Caco-2 (cell line): ENCODE data around the gene EMC9. TPM values are rescaled to one million over a fixed set of nuclear protein-coding genes. Genes with fewer than 3 reads are reported as not detected.

Experiments
- BruUV-seq: library from RNA; stranded (reverse); fragments of 400-500 nt; replicated peaks from 2 replicates; lab custom pipeline; 2021; lab: Mats Ljungman, UMichigan
- CTCF ChIA-PET: fragments of 300-600 bp; sonication (Branson Sonifier 250); formaldehyde crosslinking; loops from one replicate; lab custom pipeline; 2022; ENCODE audit warnings: antibody characterized with exemption; lab: Charles Lee
- POLR2A ChIA-PET: fragments of 300-600 bp; sonication (Branson Sonifier 250); formaldehyde crosslinking; loops from one replicate; lab custom pipeline; 2022; ENCODE audit warnings: antibody characterized with exemption; lab: Charles Lee
- DNase-seq, 2 experiments: peaks; one replicate each; pipeline versions ENCODE4 v3.0.0 to v3.0.0-alpha.2; 2020 to 2022
- H3K27me3 ChIP-seq: replicated peaks from 2 replicates; pipeline ENCODE4 v1.6.0; 2011; ENCODE audit warnings: low read length; ENCODE audit not compliant: control insufficient read depth, insufficient read depth
- H3K36me3 ChIP-seq: 2 replicates; pipeline ENCODE4 v1.5.1; 2011; ENCODE audit warnings: low read length; ENCODE audit not compliant: control insufficient read depth, insufficient read depth
- H3K4me1 ChIP-seq: fragments of 250-450 bp; sonication (Bioruptor Pico); 2 replicates; pipeline ENCODE4 v1.5.1; 2020; ENCODE audit warnings: mild to moderate bottlenecking
- H3K4me3 ChIP-seq: 2 replicates; pipeline ENCODE4 v1.5.1; 2011; ENCODE audit warnings: low read depth, mild to moderate bottlenecking, control low read depth, low read length
- H3K9me3 ChIP-seq: fragments of 250-450 bp; sonication (Bioruptor Pico); 2 replicates; pipeline ENCODE4 v1.5.1; 2020; ENCODE audit warnings: mild to moderate bottlenecking, moderate library complexity
- H3K27ac Mint-ChIP-seq: one replicate; pipeline ENCODE4 v1.8.0; 2022; ENCODE audit warnings: mixed read lengths; ENCODE audit not compliant: unreplicated experiment
- H3K27me3 Mint-ChIP-seq: one replicate; pipeline ENCODE4 v1.8.0; 2022; ENCODE audit warnings: mixed read lengths; ENCODE audit not compliant: insufficient read depth, unreplicated experiment
- H3K36me3 Mint-ChIP-seq: one replicate; pipeline ENCODE4 v1.8.0; 2022; ENCODE audit warnings: mild to moderate bottlenecking, mixed read lengths; ENCODE audit not compliant: insufficient read depth, unreplicated experiment
- H3K4me1 Mint-ChIP-seq: one replicate; pipeline ENCODE4 v1.8.0; 2022; ENCODE audit warnings: low read depth, mixed read lengths; ENCODE audit not compliant: unreplicated experiment
- H3K4me3 Mint-ChIP-seq: one replicate; pipeline ENCODE4 v1.8.0; 2022; ENCODE audit warnings: mild to moderate bottlenecking, moderate library complexity, mixed read lengths; ENCODE audit not compliant: unreplicated experiment
- H3K9me3 Mint-ChIP-seq: one replicate; pipeline ENCODE4 v1.8.0; 2022; ENCODE audit warnings: mixed read lengths; ENCODE audit not compliant: unreplicated experiment
- intact Hi-C: fragments of 100-400 bp; cut with micrococcal nuclease; formaldehyde crosslinking; loops from one replicate; pipeline ENCODE4 v1.10.0; 2022; ENCODE audit not compliant: unreplicated experiment
- total RNA-seq: library from RNA; stranded (reverse); gene quantifications from 2 replicates; pipeline ENCODE4 v1.2.3, GENCODE V29; 2022
- TF ChIP-seq, protein P1 (sequence below), 2 experiments: fragments of 200-600 bp in 1 of 2; IDR thresholded peaks; 1 replicate in 1 of 2; 2 replicates in 1 of 2; pipeline versions ENCODE4 v1.5.1 to v1.8.0; 2011 to 2022; ENCODE audit warnings: antibody characterized with exemption in 1 of 2, control low read depth in 1 of 2, inconsistent platforms in 1 of 2, low read depth in 1 of 2, low read length in 1 of 2, mild to moderate bottlenecking in 1 of 2, moderate library complexity in 1 of 2; ENCODE audit not compliant: insufficient read depth in 1 of 2, severe bottlenecking in 1 of 2, unreplicated experiment in 1 of 2

Gene EMC9
- total RNA-seq, 1 experiment from 2014 or later: 31.1 TPM

DNA sequence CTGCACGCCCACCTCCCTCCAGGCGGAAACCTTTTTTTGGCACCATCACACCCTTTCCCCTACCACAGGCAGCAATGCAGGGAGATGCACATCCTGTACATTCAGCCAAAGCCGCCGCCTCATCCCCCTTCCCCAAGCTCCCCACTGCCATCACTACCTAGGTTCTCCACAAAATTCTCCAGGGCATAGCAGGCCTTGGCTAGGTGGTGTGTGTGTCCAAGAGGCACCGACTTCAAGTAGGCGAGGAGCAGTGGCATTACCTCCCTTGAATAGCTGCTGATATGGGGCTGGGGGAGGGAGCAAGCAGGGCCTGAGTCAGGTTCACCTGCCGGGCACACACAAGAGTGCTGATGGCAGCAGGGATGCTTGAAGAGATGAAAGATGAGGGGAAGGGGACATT is 43.6 kb upstream of the EMC9 start:
- H3K4me1 Mint-ChIP-seq: peaks cover 14% of the 10 kb centered on the region
- peaks cover 62% of the 10 kb centered on the region for H3K36me3 Mint-ChIP-seq
- peak overlapping the region; percentile 59 for H3K27ac Mint-ChIP-seq
- intact Hi-C loops: no loop called here
- no peaks in the 10 kb centered on the region for H3K27me3 Mint-ChIP-seq
- peaks cover 3% of the 10 kb centered on the region for H3K36me3 ChIP-seq
- no peak overlapping the region for H3K4me3 ChIP-seq
- H3K4me1 ChIP-seq: no peaks in the 10 kb centered on the region
- H3K27me3 ChIP-seq: no peaks in the 10 kb centered on the region
- H3K9me3 Mint-ChIP-seq: no peaks in the 10 kb centered on the region
- ChIA-PET POLR2A (no interaction called here), CTCF (no interaction called here)
- TF ChIP-seq, protein P1, sequence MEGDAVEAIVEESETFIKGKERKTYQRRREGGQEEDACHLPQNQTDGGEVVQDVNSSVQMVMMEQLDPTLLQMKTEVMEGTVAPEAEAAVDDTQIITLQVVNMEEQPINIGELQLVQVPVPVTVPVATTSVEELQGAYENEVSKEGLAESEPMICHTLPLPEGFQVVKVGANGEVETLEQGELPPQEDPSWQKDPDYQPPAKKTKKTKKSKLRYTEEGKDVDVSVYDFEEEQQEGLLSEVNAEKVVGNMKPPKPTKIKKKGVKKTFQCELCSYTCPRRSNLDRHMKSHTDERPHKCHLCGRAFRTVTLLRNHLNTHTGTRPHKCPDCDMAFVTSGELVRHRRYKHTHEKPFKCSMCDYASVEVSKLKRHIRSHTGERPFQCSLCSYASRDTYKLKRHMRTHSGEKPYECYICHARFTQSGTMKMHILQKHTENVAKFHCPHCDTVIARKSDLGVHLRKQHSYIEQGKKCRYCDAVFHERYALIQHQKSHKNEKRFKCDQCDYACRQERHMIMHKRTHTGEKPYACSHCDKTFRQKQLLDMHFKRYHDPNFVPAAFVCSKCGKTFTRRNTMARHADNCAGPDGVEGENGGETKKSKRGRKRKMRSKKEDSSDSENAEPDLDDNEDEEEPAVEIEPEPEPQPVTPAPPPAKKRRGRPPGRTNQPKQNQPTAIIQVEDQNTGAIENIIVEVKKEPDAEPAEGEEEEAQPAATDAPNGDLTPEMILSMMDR (IDR thresholded peaks at IDR 0.05; ENCODE audit: insufficient read depth in 1 of 2, low read depth in 1 of 2, low read length in 1 of 2, severe bottlenecking in 1 of 2, unreplicated experiment in 1 of 2): no peak
- BruUV-seq: no TSS peak
- H3K4me3 Mint-ChIP-seq: no peak overlapping the region
- DNase-seq: no peak
- no peaks in the 10 kb centered on the region for H3K9me3 ChIP-seq

DNA sequence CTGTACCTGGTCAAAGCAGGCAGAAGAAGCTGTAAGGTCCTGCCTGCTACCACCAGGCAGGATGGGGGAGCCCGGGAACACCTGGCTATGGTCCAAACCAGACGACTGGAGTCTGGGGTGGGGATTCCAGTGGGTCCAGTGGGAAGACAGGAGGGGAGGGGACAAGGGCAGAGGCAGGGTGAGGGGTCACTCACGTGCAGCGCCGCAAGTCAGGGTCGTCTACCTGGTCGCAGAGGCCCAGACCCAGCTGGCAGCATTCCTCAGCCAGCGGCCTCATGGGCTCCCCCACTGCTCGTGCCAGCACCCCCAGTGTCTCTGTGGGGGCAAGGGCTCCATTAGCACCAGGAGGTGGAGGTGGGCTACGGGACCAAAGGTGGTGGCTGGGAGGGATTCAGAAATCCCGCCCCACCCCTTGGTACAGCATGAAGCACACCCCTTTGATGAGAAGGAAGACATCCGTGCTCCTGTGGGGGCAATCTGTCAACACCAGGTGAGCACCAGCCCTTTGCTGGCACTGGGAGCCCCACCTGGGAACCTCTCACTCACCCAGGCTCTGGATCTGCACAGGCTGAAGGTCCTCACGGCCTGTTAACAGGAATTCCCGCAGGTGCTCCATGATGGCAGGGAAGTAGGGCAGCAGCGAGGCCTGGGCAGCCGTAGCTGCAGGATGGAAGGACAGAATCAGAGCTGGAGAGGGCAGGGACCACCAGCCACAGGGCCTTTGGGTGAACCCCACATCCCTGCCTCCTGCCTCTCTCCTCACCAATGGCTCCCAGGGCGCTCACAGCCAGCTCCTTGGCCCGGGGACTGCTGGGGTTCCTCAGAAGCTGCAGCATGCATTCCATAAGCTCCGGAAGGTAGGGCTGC is 42.9 kb upstream of the EMC9 start:
- Histone ChIP-seq H3K4me1 (no peaks in the 10 kb centered on the region), H3K9me3 (no peaks in the 10 kb centered on the region), H3K27me3 (no peaks in the 10 kb centered on the region), H3K4me3 (no peak overlapping the region), H3K36me3 (peaks cover 3% of the 10 kb centered on the region)
- no peak for DNase-seq
- peaks cover 12% of the 10 kb centered on the region for H3K4me1 Mint-ChIP-seq
- BruUV-seq: no TSS peak
- H3K36me3 Mint-ChIP-seq: peaks cover 63% of the 10 kb centered on the region
- intact Hi-C loops: no loop called here
- ChIA-PET CTCF (no interaction called here), POLR2A (no interaction called here)
- TF ChIP-seq, protein P1 (IDR thresholded peaks at IDR 0.05; ENCODE audit: insufficient read depth in 1 of 2, low read depth in 1 of 2, low read length in 1 of 2, severe bottlenecking in 1 of 2, unreplicated experiment in 1 of 2): no peak
- H3K4me3 Mint-ChIP-seq: no peak overlapping the region
- no peaks in the 10 kb centered on the region for H3K9me3 Mint-ChIP-seq
- H3K27ac Mint-ChIP-seq: no peak overlapping the region
- H3K27me3 Mint-ChIP-seq: no peaks in the 10 kb centered on the region

- H3K4me1 ChIP-seq: no peaks in the 10 kb centered on the region
- no TSS peak for BruUV-seq
- no peak overlapping the region for H3K4me3 ChIP-seq
- intact Hi-C loops: no loop called here
- POLR2A ChIA-PET: no interaction called here
- no peaks in the 10 kb centered on the region for H3K9me3 ChIP-seq
- H3K27ac Mint-ChIP-seq: no peak overlapping the region
- H3K4me1 Mint-ChIP-seq: peaks cover 7% of the 10 kb centered on the region
- no peak overlapping the region for H3K4me3 Mint-ChIP-seq
- no peaks in the 10 kb centered on the region for H3K27me3 ChIP-seq
- CTCF ChIA-PET: no interaction called here
- peaks cover 3% of the 10 kb centered on the region for H3K36me3 ChIP-seq
- TF ChIP-seq, protein P1 (IDR thresholded peaks at IDR 0.05; ENCODE audit: insufficient read depth in 1 of 2, low read depth in 1 of 2, low read length in 1 of 2, severe bottlenecking in 1 of 2, unreplicated experiment in 1 of 2): no peak
- peaks cover 57% of the 10 kb centered on the region for H3K36me3 Mint-ChIP-seq
- no peaks in the 10 kb centered on the region for H3K9me3 Mint-ChIP-seq
- DNase-seq: no peak
- no peaks in the 10 kb centered on the region for H3K27me3 Mint-ChIP-seq
Observed at GRCh38 chr14:24183014-24183481, 41.7 kb upstream of the EMC9 start.
